EL (cell line): Measurements from ENCODE around the gene DCAF10.
A peak's percentile ranks its signal among the peaks of the same experiment; 100 is the strongest.
"Not testable (repeated sequence)": the region's sequence is repeated elsewhere in the genome, so short reads cannot be mapped to it uniquely, and the experiment has no call there.

Experiments used
- DNase-seq: peaks from one replicate; pipeline ENCODE4 v3.0.0-alpha.2; 2016

Gene DCAF10

GRCh38 chr9:37800631-37801286 lies at the start of gene DCAF10:
DCAF10 (plus strand) TSS chr9:37800797; CDS start chr9:37800867, 70 bp downstream.
- peak; percentile 85 for DNase-seq

DNA sequence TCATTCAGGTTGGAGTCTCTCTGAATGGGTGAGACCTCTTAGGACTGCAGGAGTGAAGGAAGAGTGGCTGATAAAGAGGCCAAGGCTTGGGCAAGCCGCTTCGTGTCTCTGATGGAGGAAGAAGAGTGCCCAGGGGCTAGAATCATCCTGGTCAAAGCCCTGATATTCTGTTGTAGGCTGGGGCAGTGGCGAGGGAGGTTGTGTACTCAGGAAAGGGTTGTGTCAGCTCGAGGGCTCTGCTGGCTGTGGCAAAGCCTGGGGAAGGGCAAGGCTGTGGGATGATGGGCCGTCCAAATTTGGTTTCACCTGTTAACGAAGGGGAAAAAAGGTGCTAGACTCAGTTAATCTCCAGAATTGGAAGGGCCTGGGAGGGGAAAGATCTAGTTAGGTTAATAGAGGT lies 49.4 kb upstream of the DCAF10 start:
- DNase-seq: no peak

GRCh38 chr9:37751704-37752103 lies 48.9 kb upstream of the DCAF10 start:
- not testable (repeated sequence) for DNase-seq

DNA sequence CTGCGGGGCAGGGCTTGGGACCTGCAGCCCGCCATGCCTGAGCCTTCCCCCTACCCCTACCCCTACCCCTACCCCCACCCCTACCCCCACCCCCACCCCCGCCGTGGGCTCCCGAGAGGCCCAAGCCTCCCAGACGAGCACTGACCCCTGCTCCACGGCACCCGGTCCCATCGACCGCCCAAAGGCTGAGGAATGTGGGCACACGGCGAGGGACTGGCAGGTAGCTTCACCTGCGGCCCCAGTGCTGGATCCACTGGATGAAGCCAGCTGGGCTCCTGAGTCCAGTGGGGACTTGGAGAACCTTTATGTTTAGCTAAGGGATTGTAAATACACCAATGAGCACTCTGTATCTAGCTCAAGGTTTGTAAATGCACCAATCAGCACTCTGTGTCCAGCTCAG lies 48.5 kb upstream of the DCAF10 start:
- not testable (repeated sequence) for DNase-seq

DNA sequence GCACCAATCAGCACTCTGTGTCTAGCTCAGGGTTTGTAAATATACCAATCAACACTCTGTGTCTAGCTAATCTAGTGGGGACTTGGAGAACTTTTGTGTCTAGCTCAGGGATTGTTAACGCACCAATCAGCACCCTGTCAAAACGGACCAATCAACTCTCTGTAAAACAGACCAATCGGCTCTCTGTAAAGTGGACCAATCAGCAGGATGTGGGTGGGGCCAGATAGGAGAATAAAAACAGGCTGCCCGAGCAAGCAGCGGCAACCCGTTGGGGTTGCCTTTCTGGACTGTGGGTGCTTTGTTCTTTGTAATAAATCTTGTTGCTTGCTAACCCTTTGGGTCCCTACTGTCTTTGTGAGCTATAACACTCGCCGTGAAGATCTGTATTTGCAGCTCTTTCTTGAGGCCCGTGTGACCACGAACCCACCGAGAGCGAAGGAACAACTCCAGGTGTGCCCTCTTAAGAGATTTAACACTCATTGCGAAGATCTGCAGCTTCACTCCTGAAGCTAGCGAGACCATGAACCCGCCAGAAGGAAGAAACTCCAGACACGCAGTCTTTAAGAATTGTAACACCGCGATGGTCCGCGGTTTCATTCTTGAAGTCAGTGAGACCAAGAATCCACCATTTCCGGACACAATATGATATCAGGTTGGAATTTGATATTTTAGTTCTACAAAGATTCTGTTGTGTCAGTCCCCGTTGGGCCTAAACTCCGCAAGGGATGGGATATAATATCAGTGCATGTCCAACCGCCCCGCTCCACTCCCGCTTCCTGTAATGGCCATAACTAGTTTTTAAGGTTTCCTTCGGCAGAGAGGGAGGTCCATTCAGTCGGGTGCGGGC lies 47.7 kb upstream of the DCAF10 start:
- DNase-seq: no peak

DNA sequence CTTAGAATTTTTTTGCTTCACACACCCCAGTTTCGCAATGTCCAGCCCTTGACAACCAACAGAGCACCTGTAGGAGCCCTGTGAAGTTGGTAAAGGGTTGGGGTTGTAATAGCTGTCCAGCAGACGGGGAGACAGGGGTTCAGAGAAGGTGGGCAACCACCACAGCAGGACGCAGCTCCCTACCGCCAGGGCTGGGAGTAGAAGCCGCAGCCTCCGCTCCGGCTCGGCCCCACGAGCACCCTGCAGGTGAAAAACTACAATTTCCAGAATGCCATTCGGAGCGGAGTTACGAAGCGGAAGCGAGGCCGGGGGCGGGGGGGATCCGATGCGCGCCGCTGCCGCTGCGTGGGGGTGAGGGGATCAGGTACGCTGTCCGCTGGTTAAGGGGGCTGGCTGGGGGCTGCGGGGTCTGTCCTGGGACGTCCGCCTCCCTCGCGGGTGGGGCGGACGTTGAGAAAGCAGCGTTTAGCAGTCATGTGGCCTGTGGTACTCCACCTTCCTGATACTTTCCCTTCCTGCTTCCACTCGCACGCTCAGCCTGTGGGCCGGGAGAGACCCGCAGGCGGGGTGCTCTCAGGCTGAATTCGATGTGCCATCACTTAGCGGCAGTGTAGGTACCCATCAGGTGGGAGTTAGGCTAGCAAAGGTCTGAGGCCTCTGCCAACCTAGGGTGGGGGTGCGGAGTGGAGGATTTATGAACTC lies 47.0 kb upstream of the DCAF10 start, which contains the start of gene TRMT10B:
TRMT10B (plus strand) TSS at position 317 of the 702 bp plus-strand sequence. CDS start 8,127 bp downstream, outside the sequence.
- DNase-seq: peak; percentile 76

DNA sequence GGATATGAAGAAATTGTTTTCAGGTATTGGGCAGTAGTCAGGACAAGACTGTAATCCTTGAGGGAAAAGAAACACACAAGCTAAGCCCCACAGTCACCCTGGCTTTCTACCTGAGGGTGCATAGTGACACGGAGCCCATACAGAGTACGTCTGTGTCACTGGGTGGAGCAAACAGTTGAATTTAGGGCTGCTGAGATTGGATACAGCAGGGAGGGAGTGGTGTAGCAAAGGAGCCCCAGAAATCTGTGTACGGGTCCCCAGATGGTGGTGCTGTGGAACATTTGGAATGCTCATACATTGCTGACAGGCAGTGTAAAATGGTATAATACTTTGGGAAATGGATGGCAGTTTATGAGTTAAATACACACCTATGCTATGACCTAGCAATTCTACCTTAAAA lies 41.9 kb upstream of the DCAF10 start:
- no peak for DNase-seq

- peak; percentile 76 for DNase-seq
These were observed 40.0 kb upstream of the DCAF10 start for GRCh38 chr9:37760416-37761161.

GRCh38 chr9:37761511-37761910 lies 39.1 kb upstream of the DCAF10 start:
- DNase-seq: peak; percentile 76

- not testable (repeated sequence) for DNase-seq
These were observed 35.3 kb upstream of the DCAF10 start for GRCh38 chr9:37765263-37765662.

GRCh38 chr9:37769306-37769705 lies 31.3 kb upstream of the DCAF10 start:
- no peak for DNase-seq

DNA sequence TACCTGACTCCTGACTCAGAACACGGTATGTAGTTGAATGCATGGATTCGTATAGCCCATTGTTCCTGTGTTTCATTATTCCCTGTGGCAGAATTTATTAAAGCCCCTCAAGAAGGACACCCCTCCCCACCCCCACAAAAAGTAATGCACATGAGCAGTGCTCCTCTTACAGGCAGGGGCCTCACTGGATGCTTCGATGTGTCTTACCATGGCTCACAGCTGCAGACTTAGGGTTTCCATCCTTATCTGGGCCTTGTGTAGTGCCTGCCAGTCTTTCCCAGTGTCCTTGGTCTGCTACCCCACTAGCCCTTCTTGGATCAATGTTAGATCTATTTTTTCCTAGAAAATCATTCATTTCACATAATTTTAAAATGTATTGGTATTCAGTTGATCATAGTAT lies 30.6 kb upstream of the DCAF10 start:
- DNase-seq: no peak

DNA sequence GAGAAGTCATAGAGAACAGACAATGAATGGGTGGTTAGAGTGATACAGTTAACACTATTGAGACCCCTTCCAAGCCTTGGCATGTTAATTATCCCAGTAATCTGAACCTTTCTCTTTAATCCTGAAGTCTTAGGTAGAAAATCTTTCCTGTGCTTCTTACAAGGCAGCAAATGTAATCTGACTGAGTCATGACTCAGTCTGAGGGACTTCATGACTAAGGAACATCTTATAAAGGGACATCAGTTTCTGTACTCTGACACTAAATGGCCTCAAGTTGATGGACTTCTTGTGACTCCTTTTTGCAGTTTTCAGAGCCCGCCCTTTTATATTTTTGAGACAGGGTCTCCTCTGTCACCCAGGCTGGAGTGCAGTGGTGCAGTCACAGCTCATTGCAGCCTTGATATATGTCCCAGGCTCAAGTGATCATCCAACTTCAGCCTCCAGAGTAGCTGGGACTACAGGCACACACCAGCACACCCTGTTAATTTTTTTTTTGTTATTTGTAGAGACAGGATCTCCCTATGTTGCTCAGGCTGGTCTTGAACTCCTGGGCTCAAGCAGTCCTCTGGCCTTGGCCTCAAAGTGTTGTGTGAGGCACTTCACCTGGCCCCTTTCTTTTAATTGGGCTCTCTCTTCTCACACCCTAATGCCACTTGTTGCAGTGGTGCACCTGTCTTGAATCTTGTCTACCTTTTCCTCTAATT lies 25.2 kb upstream of the DCAF10 start:
- DNase-seq: peak; percentile 34

DNA sequence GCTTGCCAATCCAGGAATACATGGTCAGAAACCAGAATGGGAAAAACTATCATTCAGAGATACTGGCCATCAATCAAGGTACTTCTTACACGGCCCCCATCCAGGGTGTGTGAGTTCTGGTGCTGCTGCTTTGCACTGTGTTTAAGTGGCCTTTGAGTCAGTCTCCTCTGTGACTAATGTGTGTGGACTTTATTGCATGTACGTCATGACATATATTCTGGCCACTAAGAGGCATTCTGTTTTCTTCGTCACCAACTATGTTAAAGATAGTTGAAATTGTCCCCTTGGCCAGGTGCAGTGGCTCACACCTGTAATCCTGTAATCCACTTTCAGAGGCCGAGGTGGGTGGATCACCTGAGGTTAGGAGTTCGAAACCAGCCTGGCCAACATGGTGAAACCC lies 24.3 kb upstream of the DCAF10 start:
- peak; percentile 79 for DNase-seq

GRCh38 chr9:37778534-37778933 lies 22.1 kb upstream of the DCAF10 start:
- DNase-seq: no peak

DNA sequence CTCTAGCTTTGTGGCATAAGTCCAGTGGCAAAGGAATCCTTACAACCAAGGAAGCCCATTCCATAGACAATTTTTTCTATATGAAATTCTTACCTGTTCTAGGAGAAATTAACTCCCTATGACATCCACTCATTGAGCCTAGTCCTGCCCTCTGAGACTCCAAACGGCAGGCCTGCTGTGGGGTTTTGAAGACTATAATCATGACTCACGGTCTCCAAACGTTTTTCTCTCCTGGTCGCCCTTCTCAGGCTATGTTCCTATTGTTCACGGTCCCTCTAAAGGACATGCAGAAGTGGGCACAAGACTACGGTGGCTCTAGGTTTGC lies 16.3 kb upstream of the DCAF10 start:
- DNase-seq: peak; percentile 30

GRCh38 chr9:37784616-37785483 lies 15.7 kb upstream of the DCAF10 start, which contains the start of gene EXOSC3:
EXOSC3 (minus strand) TSS chr9:37785064; CDS start chr9:37785044, 20 bp downstream.
- peak; percentile 92 for DNase-seq

GRCh38 chr9:37787059-37787458 lies 13.5 kb upstream of the DCAF10 start:
- DNase-seq: no peak

GRCh38 chr9:37788332-37788731 lies 12.3 kb upstream of the DCAF10 start:
- no peak for DNase-seq

GRCh38 chr9:37790096-37790495 lies 10.5 kb upstream of the DCAF10 start:
- no peak for DNase-seq

DNA sequence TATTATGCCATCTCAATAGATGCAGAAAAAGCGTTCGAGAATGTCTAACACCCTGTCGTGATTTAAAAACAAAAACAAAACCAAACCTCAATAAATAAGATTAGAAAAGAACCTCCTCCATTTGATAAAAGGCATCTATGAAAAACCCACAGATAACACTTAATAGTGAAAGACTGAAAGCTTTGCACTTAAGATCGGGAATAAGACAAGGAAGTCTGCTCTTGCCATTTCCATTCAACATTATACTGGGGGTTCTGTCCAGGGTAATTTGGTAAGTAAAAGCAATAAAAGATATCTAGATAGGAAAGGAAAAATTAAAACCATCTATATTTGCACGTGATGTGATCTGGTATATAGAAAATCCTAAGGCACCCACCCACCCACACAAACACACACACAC lies 8.5 kb upstream of the DCAF10 start:
- no peak for DNase-seq
